PC-3 (cell line): ENCODE measurements around the gene OR10G8.

Source experiments
- CTCF ChIP-seq: fragments of 300-600 bp; sonication (generic); conservative IDR thresholded peaks from 2 replicates; pipeline ENCODE4 v1.5.1; 2017; ENCODE audit warnings: antibody characterized with exemption, low read depth, mild to moderate bottlenecking, low read length
- EZH2 ChIP-seq: fragments of 300-600 bp; sonication (generic); IDR thresholded peaks from one replicate; pipeline ENCODE4 v1.6.1; 2017; ENCODE audit warnings: antibody characterized with exemption, mild to moderate bottlenecking, low read length; ENCODE audit not compliant: unreplicated experiment
- EZH2phosphoT487 ChIP-seq: fragments of 300-600 bp; sonication (generic); IDR thresholded peaks from 2 replicates; pipeline ENCODE4 v1.6.1; 2018; ENCODE audit warnings: mild to moderate bottlenecking, antibody characterized with exemption, low read length, borderline replicate concordance

GRCh38 chr11:124079631-124080326 lies 53.2 kb downstream of the OR10G8 start:
- no peak for TF ChIP-seq CTCF
- no peak for TF ChIP-seq EZH2phosphoT487
- TF ChIP-seq EZH2: no peak
